Fibroblast of lung (primary cell): ENCODE data around the gene GNAO1. TPM values are rescaled to one million over a fixed set of nuclear protein-coding genes. Genes with fewer than 3 reads are reported as not detected.

Experiments
- DNase-seq, 2 donors: peaks; one replicate each; pipeline versions ENCODE4 v3.0.0 to v3.0.0-alpha.2; 2010; ENCODE audit warnings: low read depth in 2 of 2
- H2AFZ ChIP-seq: 2 replicates; pipeline ENCODE4 v1.5.1; 2012; ENCODE audit warnings: low read length, control low read depth, inconsistent platforms
- H3K27ac ChIP-seq: 2 replicates; pipeline ENCODE4 v1.5.1; 2011; ENCODE audit warnings: low read length, control low read depth; ENCODE audit not compliant: insufficient read depth
- H3K27me3 ChIP-seq: 2 replicates; pipeline ENCODE4 v1.5.1; 2011; ENCODE audit warnings: mild to moderate bottlenecking, low read length; ENCODE audit not compliant: control insufficient read depth, insufficient read depth
- H3K36me3 ChIP-seq: 2 replicates; pipeline ENCODE4 v1.5.1; 2011; ENCODE audit warnings: low read length; ENCODE audit not compliant: control insufficient read depth, insufficient read depth
- H3K4me1 ChIP-seq: 2 replicates; pipeline ENCODE4 v1.5.1; 2011; ENCODE audit warnings: low read length; ENCODE audit not compliant: control insufficient read depth, insufficient read depth; ENCODE audit errors: extremely low read depth
- H3K4me2 ChIP-seq: 2 replicates; pipeline ENCODE4 v1.5.1; 2011; ENCODE audit warnings: low read length, control low read depth; ENCODE audit not compliant: insufficient read depth; ENCODE audit errors: extremely low read depth
- H3K4me3 ChIP-seq, 4 experiments: fragments of 200-600 bp in 1 of 4; sonication (generic) in 1 of 4; replicated peaks in 1 of 4; 2 replicates each; pipeline ENCODE4 v1.5.1; 2011 to 2016; ENCODE audit warnings: low read length in 4 of 4, low read depth in 3 of 4, mild to moderate bottlenecking in 3 of 4, control low read depth in 2 of 4, inconsistent platforms in 1 of 4, mixed read lengths in 1 of 4; ENCODE audit not compliant: insufficient read depth in 1 of 4; ENCODE audit errors: control extremely low read depth in 1 of 4
- H3K79me2 ChIP-seq: 2 replicates; pipeline ENCODE4 v1.5.1; 2012; ENCODE audit warnings: mild to moderate bottlenecking, low read length, inconsistent platforms; ENCODE audit not compliant: control insufficient read depth, insufficient read depth
- H3K9ac ChIP-seq: 2 replicates; pipeline ENCODE4 v1.5.1; 2011; ENCODE audit warnings: mild to moderate bottlenecking, low read length, control low read depth; ENCODE audit not compliant: insufficient read depth
- H3K9me3 ChIP-seq: 2 replicates; pipeline ENCODE4 v1.5.1; 2012; ENCODE audit warnings: low read depth, low read length; ENCODE audit not compliant: control insufficient read depth, insufficient read depth
- H4K20me1 ChIP-seq: 2 replicates; pipeline ENCODE4 v1.5.1; 2011; ENCODE audit warnings: low read length; ENCODE audit not compliant: control insufficient read depth, insufficient read depth; ENCODE audit errors: extremely low read depth
- EZH2 ChIP-seq: IDR thresholded peaks from 2 replicates; pipeline ENCODE4 v1.5.1; 2012; ENCODE audit warnings: low read length, control low read depth, mild to moderate bottlenecking; ENCODE audit errors: missing control alignments
- polyA plus RNA-seq, 2 donors: library from polyadenylated mRNA; depleted of rRNA in 1 of 2; stranded (reverse) in 1 of 2; unstranded in 1 of 2; fragments of >200 nt; gene quantifications; 2 replicates each; pipeline ENCODE4 v1.2.1, GENCODE V29; 2011 to 2012; ENCODE audit warnings: missing spikeins in 1 of 2
- total RNA-seq: library from RNA; depleted of rRNA; stranded (reverse); fragments of >200 nt; gene quantifications from 2 replicates; pipeline ENCODE4 v1.2.1, GENCODE V29; 2014
- TF ChIP-seq, protein P1 (sequence below), 2 donors: IDR thresholded peaks in 1 of 2; conservative IDR thresholded peaks in 1 of 2; 1 replicate in 1 of 2; 2 replicates in 1 of 2; pipeline ENCODE4 v1.5.1; 2011 to 2012; ENCODE audit warnings: low read length in 2 of 2, control low read depth in 1 of 2, inconsistent platforms in 1 of 2, low read depth in 1 of 2, mild to moderate bottlenecking in 1 of 2

The GNAO1 gene
- total and polyA plus RNA-seq, 2 donors (not counting 1 experiment from before 2014, with no cell fraction given): 0.14 to 0.17 TPM

DNA sequence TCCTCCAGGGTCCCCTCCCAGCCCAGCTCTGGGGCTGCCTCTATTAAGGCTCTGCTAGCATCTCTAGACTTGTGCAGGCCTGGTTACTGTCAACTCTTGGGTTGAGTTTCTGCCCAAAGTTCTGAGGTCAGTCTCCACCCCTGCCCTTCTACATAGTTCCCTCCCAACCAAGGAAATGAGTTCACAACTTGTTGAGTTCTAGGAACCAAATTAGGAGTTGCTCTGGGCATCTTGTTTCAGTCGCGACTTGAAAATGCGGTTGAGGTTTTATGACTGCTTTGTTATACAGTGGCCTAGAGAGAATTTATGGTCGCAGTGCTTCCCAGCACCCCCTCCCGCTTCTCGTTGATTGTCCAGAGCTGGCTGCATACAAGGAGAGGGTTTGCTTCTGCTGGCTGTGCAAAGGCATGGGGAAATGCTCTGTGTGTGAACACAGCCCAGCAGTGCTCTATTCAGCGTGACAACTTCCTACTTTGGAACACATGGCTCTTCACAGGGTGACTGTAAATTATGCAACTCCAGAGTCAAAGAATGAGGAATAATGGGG is 20.2 kb downstream of the GNAO1 start:
- Histone ChIP-seq H3K9ac (no peak overlapping the region), H3K36me3 (no peaks in the 10 kb centered on the region)
- no peak for TF ChIP-seq EZH2
- TF ChIP-seq, protein P1, sequence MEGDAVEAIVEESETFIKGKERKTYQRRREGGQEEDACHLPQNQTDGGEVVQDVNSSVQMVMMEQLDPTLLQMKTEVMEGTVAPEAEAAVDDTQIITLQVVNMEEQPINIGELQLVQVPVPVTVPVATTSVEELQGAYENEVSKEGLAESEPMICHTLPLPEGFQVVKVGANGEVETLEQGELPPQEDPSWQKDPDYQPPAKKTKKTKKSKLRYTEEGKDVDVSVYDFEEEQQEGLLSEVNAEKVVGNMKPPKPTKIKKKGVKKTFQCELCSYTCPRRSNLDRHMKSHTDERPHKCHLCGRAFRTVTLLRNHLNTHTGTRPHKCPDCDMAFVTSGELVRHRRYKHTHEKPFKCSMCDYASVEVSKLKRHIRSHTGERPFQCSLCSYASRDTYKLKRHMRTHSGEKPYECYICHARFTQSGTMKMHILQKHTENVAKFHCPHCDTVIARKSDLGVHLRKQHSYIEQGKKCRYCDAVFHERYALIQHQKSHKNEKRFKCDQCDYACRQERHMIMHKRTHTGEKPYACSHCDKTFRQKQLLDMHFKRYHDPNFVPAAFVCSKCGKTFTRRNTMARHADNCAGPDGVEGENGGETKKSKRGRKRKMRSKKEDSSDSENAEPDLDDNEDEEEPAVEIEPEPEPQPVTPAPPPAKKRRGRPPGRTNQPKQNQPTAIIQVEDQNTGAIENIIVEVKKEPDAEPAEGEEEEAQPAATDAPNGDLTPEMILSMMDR (conservative IDR thresholded peaks at IDR 0.05 in 1 of 2, IDR thresholded peaks at IDR 0.05 in 1 of 2; ENCODE audit: low read depth in 1 of 2, low read length in 2 of 2): no peak

GRCh38 chr16:56212144-56212543 is 20.9 kb downstream of the GNAO1 start:
- Histone ChIP-seq H3K27ac (no peak overlapping the region), H3K4me1 (no peaks in the 10 kb centered on the region), H4K20me1 (no peaks in the 10 kb centered on the region), H3K4me3 (no peak overlapping the region), H3K9me3 (no peaks in the 10 kb centered on the region), H3K79me2 (no peaks in the 10 kb centered on the region), H3K27me3 (no peaks in the 10 kb centered on the region), H3K4me2 (no peak overlapping the region), H3K9ac (no peak overlapping the region), H2AFZ (no peak overlapping the region), H3K36me3 (no peaks in the 10 kb centered on the region)
- DNase-seq: no peak
- TF ChIP-seq, protein P1 (conservative IDR thresholded peaks at IDR 0.05 in 1 of 2, IDR thresholded peaks at IDR 0.05 in 1 of 2; ENCODE audit: low read depth in 1 of 2, low read length in 2 of 2): no peak
- TF ChIP-seq EZH2: no peak

More for the DNA sequence above, 20.2 kb downstream of the GNAO1 start:
- no peak overlapping the region for H3K27ac ChIP-seq
- H4K20me1 ChIP-seq: no peaks in the 10 kb centered on the region
- H3K79me2 ChIP-seq: no peaks in the 10 kb centered on the region
- no peaks in the 10 kb centered on the region for H3K4me1 ChIP-seq
- H3K4me2 ChIP-seq: no peak overlapping the region
- no peak overlapping the region for H3K4me3 ChIP-seq
- H3K27me3 ChIP-seq: no peaks in the 10 kb centered on the region
- no peak overlapping the region for H2AFZ ChIP-seq
- H3K9me3 ChIP-seq: no peaks in the 10 kb centered on the region
- no peak for DNase-seq

GRCh38 chr16:56221995-56222394 is 30.7 kb downstream of the GNAO1 start:
- Histone ChIP-seq H2AFZ (no peak overlapping the region), H3K27me3 (no peaks in the 10 kb centered on the region), H3K4me2 (no peak overlapping the region), H3K27ac (no peak overlapping the region), H3K4me1 (no peaks in the 10 kb centered on the region), H4K20me1 (no peaks in the 10 kb centered on the region), H3K9me3 (no peaks in the 10 kb centered on the region), H3K9ac (no peak overlapping the region), H3K4me3 (no peak overlapping the region), H3K36me3 (no peaks in the 10 kb centered on the region), H3K79me2 (no peaks in the 10 kb centered on the region)
- DNase-seq: no peak
- no peak for TF ChIP-seq EZH2
- TF ChIP-seq, protein P1 (conservative IDR thresholded peaks at IDR 0.05 in 1 of 2, IDR thresholded peaks at IDR 0.05 in 1 of 2; ENCODE audit: low read depth in 1 of 2, low read length in 2 of 2): no peak
